ENCODE measurements around the gene CBX6.
"Not testable (repeated sequence)": the region's sequence is repeated elsewhere in the genome, so short reads cannot be mapped to it uniquely, and the experiment has no call there.

DNA sequence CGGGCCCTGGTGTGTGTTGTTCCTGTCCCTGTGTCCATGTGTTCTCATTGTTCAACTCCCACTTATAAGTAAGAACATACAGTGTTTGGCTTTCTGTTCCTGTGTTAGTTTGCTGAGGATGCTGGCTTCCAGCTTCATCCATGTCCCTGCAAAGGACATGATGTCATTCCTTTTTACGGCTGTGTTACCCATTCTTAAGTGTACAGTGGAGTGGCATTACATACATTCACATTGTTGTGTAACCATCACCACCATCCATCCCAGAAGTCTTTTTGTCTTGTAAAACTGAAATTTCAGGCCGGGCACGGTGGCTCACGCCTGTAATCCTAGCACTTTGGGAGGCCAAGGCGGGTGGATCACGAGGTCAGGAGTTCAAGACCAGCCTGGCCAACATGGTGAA is 17.5 kb downstream of the CBX6 start:
- not testable (repeated sequence) for TF ChIP-seq EP300 (IDR thresholded peaks at IDR 0.05; ENCODE audit: borderline replicate concordance in 1 of 2, low read depth in 2 of 2, low read length in 2 of 2); SRF (IDR thresholded peaks at IDR 0.05; ENCODE audit: low read depth, low read length)
